H1 (cell line): ENCODE results near the gene WDFY1. TPM values are rescaled to one million over a fixed set of nuclear protein-coding genes. Genes with fewer than 3 reads are reported as not detected.

Experiments
- FOSL1 ChIP-seq: IDR thresholded peaks from 2 replicates; pipeline ENCODE4 v1.6.1; 2011; ENCODE audit warnings: mild to moderate bottlenecking, low read depth, low read length, moderate library complexity; ENCODE audit not compliant: insufficient read depth
- JUN ChIP-seq: IDR thresholded peaks from 2 replicates; pipeline ENCODE4 v1.6.1; 2011; ENCODE audit warnings: low read depth, mild to moderate bottlenecking, improper control_type of control experiment, low read length
- KDM5A ChIP-seq: fragments of 200-600 bp; IDR thresholded peaks from 2 replicates; pipeline ENCODE4 v1.7.1; 2012; ENCODE audit warnings: mild to moderate bottlenecking, low read length, inconsistent platforms, mixed read lengths
- MAFK ChIP-seq: IDR thresholded peaks from 2 replicates; pipeline ENCODE4 v1.6.1; 2012; ENCODE audit warnings: low read depth, mild to moderate bottlenecking, improper control_type of control experiment, low read length
- PHF8 ChIP-seq: fragments of 200-600 bp; sonication (generic); conservative IDR thresholded peaks from 2 replicates; pipeline ENCODE4 v1.7.1; 2012; ENCODE audit warnings: low read depth, mild to moderate bottlenecking, inconsistent platforms, low read length, moderate library complexity
- RXRA ChIP-seq: IDR thresholded peaks from 2 replicates; pipeline ENCODE4 v1.6.1; 2011; ENCODE audit warnings: low read depth, mild to moderate bottlenecking, low read length, moderate library complexity; ENCODE audit not compliant: insufficient read depth
- polyA plus RNA-seq, 7 experiments: library from polyadenylated mRNA; depleted of rRNA in 3 of 7; stranded (reverse) in 5 of 7; unstranded in 2 of 7; fragments of >200 nt in 5 of 7; fragments of 200-250 nt in 2 of 7; gene quantifications; 1 replicate in 5 of 7; 2 replicates in 1 of 7; 4 replicates in 1 of 7; pipeline versions ENCODE4 v1.2.1 to v1.2.3, GENCODE V29; 2011 to 2013; ENCODE audit warnings: missing spikeins in 2 of 7, mixed read lengths in 2 of 7
- total RNA-seq: library from RNA; stranded (reverse); fragmentation: NEBNext Ultra II Directional; extraction: Animal tissue kit (Norgen Biotek cat#: 25700); gene quantifications from 2 replicates; pipeline ENCODE4 v1.2.1, GENCODE V29; 2021

Gene WDFY1
- total and polyA plus RNA-seq, 2 of the 8 experiments (the other 6 are each of a cell fraction or from before 2014, with no cell fraction given), result 68.4 to 94.7 TPM

DNA sequence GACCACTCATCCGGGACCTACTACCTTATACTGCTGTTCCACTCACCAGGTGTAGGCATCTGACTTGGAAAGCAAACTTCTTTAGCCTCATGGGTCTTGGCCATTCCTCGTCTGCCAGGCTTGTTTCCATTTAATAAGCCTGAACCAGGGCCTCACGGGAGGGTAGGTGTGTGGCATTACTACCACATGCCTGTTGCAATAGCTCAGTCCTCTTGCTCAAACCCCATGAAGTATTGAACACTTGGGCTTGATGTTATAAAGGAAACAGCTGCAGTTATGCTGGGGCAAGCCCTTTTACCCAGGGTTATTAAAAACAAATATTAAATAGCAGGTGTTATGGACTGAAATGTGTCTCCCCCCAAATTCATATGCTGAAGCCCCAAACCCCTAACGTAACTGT, 33.3 kb upstream of the WDFY1 start (continued):
- TF ChIP-seq FOSL1 (no peak), RXRA (no peak), KDM5A (no peak), PHF8 (no peak), MAFK (no peak), JUN (no peak)
- TF ChIP-seq, all 59 proteins: peak for 0
